Nephron (organoid): Measurements from ENCODE around the gene C1R.

Experiments
- H3K27ac Mint-ChIP-seq, 3 experiments: 2 replicates each; pipeline ENCODE4 v1.8.0; 2020; ENCODE audit warnings: mixed read lengths in 3 of 3, mild to moderate bottlenecking in 2 of 3, moderate library complexity in 1 of 3
- H3K27me3 Mint-ChIP-seq: 2 replicates; pipeline ENCODE4 v1.8.0; 2021; ENCODE audit warnings: low read depth, mild to moderate bottlenecking, moderate library complexity, mixed read lengths
- H3K36me3 Mint-ChIP-seq: 2 replicates; pipeline ENCODE4 v1.8.0; 2020; ENCODE audit warnings: low read depth, mixed read lengths
- H3K4me1 Mint-ChIP-seq: 2 replicates; pipeline ENCODE4 v1.8.0; 2020; ENCODE audit warnings: mixed read lengths
- H3K4me3 Mint-ChIP-seq, 3 experiments: 2 replicates each; pipeline ENCODE4 v1.8.0; 2020; ENCODE audit warnings: mild to moderate bottlenecking in 3 of 3, mixed read lengths in 3 of 3, moderate library complexity in 2 of 3
- H3K9me3 Mint-ChIP-seq: 2 replicates; pipeline ENCODE4 v1.8.0; 2020; ENCODE audit warnings: mixed read lengths
- CTCF ChIP-seq, 3 experiments: fragments of 200-600 bp; sonication (generic); IDR thresholded peaks; one replicate each; pipeline ENCODE4 v1.5.0; 2021; ENCODE audit warnings: antibody characterized with exemption in 3 of 3; ENCODE audit not compliant: unreplicated experiment in 3 of 3

The C1R gene

GRCh38 chr12:7061596-7061995 lies 30.6 kb downstream of the C1R start:
- TF ChIP-seq CTCF (IDR thresholded peaks at IDR 0.05; ENCODE audit: unreplicated experiment in 3 of 3) = no peak
- Mint-ChIP-seq H3K36me3 (no peaks in the 10 kb centered on the region), H3K4me3 (no peak overlapping the region)

GRCh38 chr12:7061138-7061537 lies 31.1 kb downstream of the C1R start:
- peaks cover 8% of the 10 kb centered on the region for H3K27me3 Mint-ChIP-seq
- H3K4me1 Mint-ChIP-seq = peaks cover 13% of the 10 kb centered on the region
- H3K9me3 Mint-ChIP-seq = no peaks in the 10 kb centered on the region
- H3K27ac Mint-ChIP-seq = peak overlapping the region in 2 of 3 experiments; percentile 10 to 29
- no peaks in the 10 kb centered on the region for H3K36me3 Mint-ChIP-seq
- H3K4me3 Mint-ChIP-seq = peak overlapping the region in 1 of 3 experiments; percentile 24
- no peak for TF ChIP-seq CTCF (IDR thresholded peaks at IDR 0.05; ENCODE audit: unreplicated experiment in 3 of 3)

More at GRCh38 chr12:7061596-7061995, 30.6 kb downstream of the C1R start:
- Mint-ChIP-seq H3K27me3 (peaks cover 9% of the 10 kb centered on the region), H3K27ac (peak overlapping the region in 2 of 3 experiments; percentile 10 to 29), H3K4me1 (peaks cover 13% of the 10 kb centered on the region), H3K9me3 (no peaks in the 10 kb centered on the region)

- no peaks in the 10 kb centered on the region for H3K9me3 Mint-ChIP-seq
- H3K4me1 Mint-ChIP-seq = peaks cover 13% of the 10 kb centered on the region
- peak; percentile 73 to 87 (median 76) for TF ChIP-seq CTCF (IDR thresholded peaks at IDR 0.05; ENCODE audit: unreplicated experiment in 3 of 3)
- peak within 1 kb of the TSS; percentile 68 to 84 (median 78) for H3K4me3 Mint-ChIP-seq
- no peaks in the 10 kb centered on the region for H3K36me3 Mint-ChIP-seq
- H3K27ac Mint-ChIP-seq = peak within 1 kb of the TSS; percentile 58 to 95 (median 93)
- H3K27me3 Mint-ChIP-seq = peaks cover 8% of the 10 kb centered on the region
These were observed 31.8 kb downstream of the C1R start, which contains the start of gene C1S for GRCh38 chr12:7060353-7060954. C1S (plus strand) TSS chr12:7060718; CDS start chr12:7061913, 1,195 bp downstream.

GRCh38 chr12:7059780-7060179 lies 32.5 kb downstream of the C1R start:
- peak overlapping the region in 2 of 3 experiments; percentile 93 to 95 for H3K27ac Mint-ChIP-seq
- H3K4me1 Mint-ChIP-seq = peaks cover 13% of the 10 kb centered on the region
- peaks cover 2% of the 10 kb centered on the region for H3K9me3 Mint-ChIP-seq
- peaks cover 8% of the 10 kb centered on the region for H3K27me3 Mint-ChIP-seq
- TF ChIP-seq CTCF (IDR thresholded peaks at IDR 0.05; ENCODE audit: unreplicated experiment in 3 of 3) = no peak
- no peaks in the 10 kb centered on the region for H3K36me3 Mint-ChIP-seq
- no peak overlapping the region for H3K4me3 Mint-ChIP-seq

GRCh38 chr12:7058850-7059395 lies 33.3 kb downstream of the C1R start:
- no peaks in the 10 kb centered on the region for H3K36me3 Mint-ChIP-seq
- H3K4me1 Mint-ChIP-seq = peaks cover 10% of the 10 kb centered on the region
- no peak for TF ChIP-seq CTCF (IDR thresholded peaks at IDR 0.05; ENCODE audit: unreplicated experiment in 3 of 3)
- H3K27ac Mint-ChIP-seq = peak overlapping the region in 1 of 3 experiments; percentile 8
- H3K4me3 Mint-ChIP-seq = no peak overlapping the region
- peaks cover 8% of the 10 kb centered on the region for H3K27me3 Mint-ChIP-seq
- peaks cover 4% of the 10 kb centered on the region for H3K9me3 Mint-ChIP-seq
